H1 (cell line): ENCODE measurements around the gene FAM168B. TPM values are rescaled to one million over a fixed set of nuclear protein-coding genes. Genes with fewer than 3 reads are reported as not detected.

Experiments
- BACH1 ChIP-seq: IDR thresholded peaks from 2 replicates; pipeline ENCODE4 v1.6.1; 2012; ENCODE audit warnings: low read length, improper control_type of control experiment
- GABPA ChIP-seq: IDR thresholded peaks from 2 replicates; pipeline ENCODE4 v1.6.1; 2011; ENCODE audit warnings: mild to moderate bottlenecking, low read length, moderate library complexity, borderline replicate concordance; ENCODE audit not compliant: insufficient read depth
- MAFK ChIP-seq: IDR thresholded peaks from 2 replicates; pipeline ENCODE4 v1.6.1; 2012; ENCODE audit warnings: low read depth, mild to moderate bottlenecking, improper control_type of control experiment, low read length
- POU5F1 ChIP-seq: IDR thresholded peaks from 2 replicates; pipeline ENCODE4 v1.6.1; 2011; ENCODE audit warnings: low read depth, mild to moderate bottlenecking, low read length, moderate library complexity
- RNF2 ChIP-seq: fragments of 200-900, 300-1000 bp; sonication (generic); IDR thresholded peaks from 2 replicates; pipeline ENCODE4 v1.7.1; 2016; ENCODE audit warnings: borderline replicate concordance, low read depth, mild to moderate bottlenecking, antibody characterized with exemption, low read length; ENCODE audit not compliant: poor library complexity, severe bottlenecking; ENCODE audit errors: missing control alignments
- RXRA ChIP-seq: IDR thresholded peaks from 2 replicates; pipeline ENCODE4 v1.6.1; 2011; ENCODE audit warnings: low read depth, mild to moderate bottlenecking, low read length, moderate library complexity; ENCODE audit not compliant: insufficient read depth
- polyA plus RNA-seq, 7 experiments: library from polyadenylated mRNA; depleted of rRNA in 3 of 7; stranded (reverse) in 5 of 7; unstranded in 2 of 7; fragments of >200 nt in 5 of 7; fragments of 200-250 nt in 2 of 7; gene quantifications; 1 replicate in 5 of 7; 2 replicates in 1 of 7; 4 replicates in 1 of 7; pipeline versions ENCODE4 v1.2.1 to v1.2.3, GENCODE V29; 2011 to 2013; ENCODE audit warnings: missing spikeins in 2 of 7, mixed read lengths in 2 of 7
- total RNA-seq: library from RNA; stranded (reverse); fragmentation: NEBNext Ultra II Directional; extraction: Animal tissue kit (Norgen Biotek cat#: 25700); gene quantifications from 2 replicates; pipeline ENCODE4 v1.2.1, GENCODE V29; 2021

FAM168B gene
- total and polyA plus RNA-seq, 2 of the 8 experiments (the other 6 are each of a cell fraction or from before 2014, with no cell fraction given) = 61.9 to 123 TPM

DNA sequence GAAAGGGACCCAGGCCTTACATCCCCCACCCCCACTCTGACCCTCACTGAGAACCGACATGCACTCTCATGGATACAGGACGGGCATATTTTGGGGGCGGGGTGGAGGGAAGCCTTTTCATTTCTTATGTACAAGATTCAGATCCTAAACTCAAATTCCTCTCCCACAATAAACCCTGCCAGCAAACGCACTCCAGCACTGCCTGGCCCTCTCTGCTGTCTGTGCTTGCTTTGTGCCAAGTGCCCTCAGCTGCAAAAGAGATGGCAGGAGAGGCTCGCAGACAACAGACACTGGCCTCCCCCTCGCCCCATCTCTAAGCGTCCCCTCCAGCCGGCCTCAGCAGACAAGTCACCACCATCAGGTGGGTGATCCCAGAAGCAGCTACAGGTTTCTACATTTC lies 42.4 kb downstream of the FAM168B start (continued):
- TF ChIP-seq RXRA (no peak), MAFK (no peak), BACH1 (no peak), RNF2 (no peak), POU5F1 (no peak), GABPA (no peak)
